Ovary (tissue), 3 donors: ENCODE measurements around the gene TET1.

Experiments used
- EP300 ChIP-seq: sonication (generic); formaldehyde crosslinking; IDR thresholded peaks from one replicate; pipeline ENCODE4 v1.6.1; 2017; ENCODE audit warnings: antibody characterized with exemption
- POLR2A ChIP-seq: fragments of 450-650 bp; IDR thresholded peaks from one replicate; pipeline ENCODE4 v1.6.1; 2017; ENCODE audit warnings: antibody characterized with exemption, mild to moderate bottlenecking, moderate library complexity
- TF ChIP-seq, protein P1 (sequence below), 3 donors: fragments of 450-650 bp in 2 of 3; fragments of 200-600 bp in 1 of 3; IDR thresholded peaks; one replicate each; pipeline versions ENCODE4 v1.5.1 to v1.8.0; 2016 to 2022; ENCODE audit warnings: antibody characterized with exemption in 3 of 3, mild to moderate bottlenecking in 1 of 3
- donor health status: DM: no; HTN: no; CAD: no.

DNA sequence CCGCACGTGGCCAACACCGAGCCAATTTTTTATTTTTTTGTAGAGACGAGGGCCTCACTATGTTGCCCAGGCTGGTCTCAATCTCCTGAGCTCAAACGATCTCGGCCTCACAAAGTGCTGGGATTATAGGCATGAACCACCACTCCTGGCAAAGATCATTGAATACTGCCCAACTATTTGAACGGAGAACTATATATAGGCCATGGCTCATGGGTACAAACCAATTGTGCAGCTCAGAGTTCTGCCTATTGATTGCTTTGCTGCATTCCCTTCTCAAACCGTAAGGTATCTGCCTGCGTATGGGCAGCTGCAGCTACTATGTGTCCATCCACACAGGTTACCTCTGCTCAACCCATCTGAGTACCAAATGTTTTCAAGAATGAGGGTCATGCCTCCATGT, 23.2 kb upstream of the TET1 start:
- TF ChIP-seq, protein P1, sequence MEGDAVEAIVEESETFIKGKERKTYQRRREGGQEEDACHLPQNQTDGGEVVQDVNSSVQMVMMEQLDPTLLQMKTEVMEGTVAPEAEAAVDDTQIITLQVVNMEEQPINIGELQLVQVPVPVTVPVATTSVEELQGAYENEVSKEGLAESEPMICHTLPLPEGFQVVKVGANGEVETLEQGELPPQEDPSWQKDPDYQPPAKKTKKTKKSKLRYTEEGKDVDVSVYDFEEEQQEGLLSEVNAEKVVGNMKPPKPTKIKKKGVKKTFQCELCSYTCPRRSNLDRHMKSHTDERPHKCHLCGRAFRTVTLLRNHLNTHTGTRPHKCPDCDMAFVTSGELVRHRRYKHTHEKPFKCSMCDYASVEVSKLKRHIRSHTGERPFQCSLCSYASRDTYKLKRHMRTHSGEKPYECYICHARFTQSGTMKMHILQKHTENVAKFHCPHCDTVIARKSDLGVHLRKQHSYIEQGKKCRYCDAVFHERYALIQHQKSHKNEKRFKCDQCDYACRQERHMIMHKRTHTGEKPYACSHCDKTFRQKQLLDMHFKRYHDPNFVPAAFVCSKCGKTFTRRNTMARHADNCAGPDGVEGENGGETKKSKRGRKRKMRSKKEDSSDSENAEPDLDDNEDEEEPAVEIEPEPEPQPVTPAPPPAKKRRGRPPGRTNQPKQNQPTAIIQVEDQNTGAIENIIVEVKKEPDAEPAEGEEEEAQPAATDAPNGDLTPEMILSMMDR (IDR thresholded peaks at IDR 0.05): no peak
- TF ChIP-seq POLR2A: no peak
- no peak for TF ChIP-seq EP300
